GM21529 (cell line): ENCODE data around the gene WDR59.

Source experiments
- ATAC-seq: cut with Tn5 transposase; IDR thresholded peaks from one replicate; pipeline ENCODE4 v1.9.1; 2021; ENCODE audit not compliant: unreplicated experiment

The WDR59 gene

GRCh38 chr16:74825016-74825415, 159.9 kb downstream of the WDR59 start:
- ATAC-seq, result no peak
